GM12878 (cell line): ENCODE results near the gene MTHFR.

Experiments used
- BCL11A ChIP-seq: IDR thresholded peaks from 2 replicates; pipeline ENCODE4 v1.6.1; 2011; ENCODE audit warnings: low read depth, low read length
- BHLHE40 ChIP-seq, 2 experiments: fragments of 450-650 bp in 1 of 2; IDR thresholded peaks; 2 replicates each; pipeline ENCODE4 v1.6.1; 2011 to 2017; ENCODE audit warnings: low read depth in 2 of 2, borderline replicate concordance in 1 of 2, improper control_type of control experiment in 1 of 2, low read length in 1 of 2, mild to moderate bottlenecking in 1 of 2
- CEBPB ChIP-seq, 2 experiments: fragments of 150-350 bp in 1 of 2; IDR thresholded peaks; 2 replicates each; pipeline ENCODE4 v1.6.1; 2012 to 2014; ENCODE audit warnings: low read depth in 2 of 2, low read length in 2 of 2, borderline replicate concordance in 1 of 2, inconsistent platforms in 1 of 2
- EZH2 ChIP-seq: IDR thresholded peaks from 2 replicates; pipeline ENCODE4 v1.6.1; 2012; ENCODE audit warnings: low read depth, mild to moderate bottlenecking, control low read depth, inconsistent platforms, low read length, borderline replicate concordance; ENCODE audit not compliant: control insufficient read depth
- POLR2A ChIP-seq: IDR thresholded peaks from 2 replicates; pipeline ENCODE4 v1.6.1; 2011; ENCODE audit warnings: low read depth, mild to moderate bottlenecking, low read length
- TF ChIP-seq, protein P1 (sequence below), 3 experiments: IDR thresholded peaks in 2 of 3; conservative IDR thresholded peaks in 1 of 3; 2 replicates each; pipeline ENCODE4 v1.5.1; 2011; ENCODE audit warnings: low read depth in 3 of 3, low read length in 3 of 3, mild to moderate bottlenecking in 3 of 3, control low read depth in 2 of 3, moderate library complexity in 2 of 3, inconsistent platforms in 1 of 3, mixed read lengths in 1 of 3; ENCODE audit not compliant: control insufficient read depth in 2 of 3, insufficient read depth in 1 of 3; ENCODE audit errors: extremely low read depth in 1 of 3
- TF ChIP-seq, protein P2 (sequence below): IDR thresholded peaks from 2 replicates; pipeline ENCODE4 v1.6.1; 2012; ENCODE audit warnings: mild to moderate bottlenecking, low read depth, low read length
- TF ChIP-seq, protein P3 (sequence below): fragments of 450-650 bp; IDR thresholded peaks from 2 replicates; pipeline ENCODE4 v1.6.1; 2016; ENCODE audit warnings: mild to moderate bottlenecking
- TF ChIP-seq, protein P4 (sequence below): fragments of 450-650 bp; formaldehyde crosslinking; IDR thresholded peaks from 2 replicates; pipeline ENCODE4 v1.5.0; 2022; ENCODE audit warnings: mild to moderate bottlenecking, missing genetic modification characterization

DNA sequence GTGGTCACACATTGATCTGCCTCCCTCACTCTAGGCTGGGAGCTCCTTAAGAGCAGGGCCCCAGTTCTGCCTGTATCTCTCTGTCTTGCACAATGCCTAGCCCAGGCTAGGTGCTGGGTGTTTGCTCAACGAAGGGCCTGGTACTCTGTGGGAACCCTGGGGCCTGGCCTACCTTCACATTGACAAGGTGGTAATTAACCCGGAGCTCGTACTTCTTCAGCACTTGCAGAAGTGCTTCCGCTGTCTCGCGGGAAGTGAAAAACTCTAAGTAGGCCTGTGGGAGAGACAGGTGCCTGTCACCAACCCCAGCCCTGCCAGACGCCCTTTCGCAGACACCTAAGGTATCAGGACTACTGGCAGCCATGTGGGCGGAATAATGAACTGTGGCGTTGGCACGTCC is 13.7 kb downstream of the MTHFR start:
- TF ChIP-seq, protein P1, sequence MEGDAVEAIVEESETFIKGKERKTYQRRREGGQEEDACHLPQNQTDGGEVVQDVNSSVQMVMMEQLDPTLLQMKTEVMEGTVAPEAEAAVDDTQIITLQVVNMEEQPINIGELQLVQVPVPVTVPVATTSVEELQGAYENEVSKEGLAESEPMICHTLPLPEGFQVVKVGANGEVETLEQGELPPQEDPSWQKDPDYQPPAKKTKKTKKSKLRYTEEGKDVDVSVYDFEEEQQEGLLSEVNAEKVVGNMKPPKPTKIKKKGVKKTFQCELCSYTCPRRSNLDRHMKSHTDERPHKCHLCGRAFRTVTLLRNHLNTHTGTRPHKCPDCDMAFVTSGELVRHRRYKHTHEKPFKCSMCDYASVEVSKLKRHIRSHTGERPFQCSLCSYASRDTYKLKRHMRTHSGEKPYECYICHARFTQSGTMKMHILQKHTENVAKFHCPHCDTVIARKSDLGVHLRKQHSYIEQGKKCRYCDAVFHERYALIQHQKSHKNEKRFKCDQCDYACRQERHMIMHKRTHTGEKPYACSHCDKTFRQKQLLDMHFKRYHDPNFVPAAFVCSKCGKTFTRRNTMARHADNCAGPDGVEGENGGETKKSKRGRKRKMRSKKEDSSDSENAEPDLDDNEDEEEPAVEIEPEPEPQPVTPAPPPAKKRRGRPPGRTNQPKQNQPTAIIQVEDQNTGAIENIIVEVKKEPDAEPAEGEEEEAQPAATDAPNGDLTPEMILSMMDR (IDR thresholded peaks at IDR 0.05 in 2 of 3, conservative IDR thresholded peaks at IDR 0.05 in 1 of 3; ENCODE audit: control insufficient read depth in 2 of 3, extremely low read depth in 1 of 3, insufficient read depth in 1 of 3, low read depth in 3 of 3, low read length in 3 of 3), result no peak
- TF ChIP-seq, protein P2, sequence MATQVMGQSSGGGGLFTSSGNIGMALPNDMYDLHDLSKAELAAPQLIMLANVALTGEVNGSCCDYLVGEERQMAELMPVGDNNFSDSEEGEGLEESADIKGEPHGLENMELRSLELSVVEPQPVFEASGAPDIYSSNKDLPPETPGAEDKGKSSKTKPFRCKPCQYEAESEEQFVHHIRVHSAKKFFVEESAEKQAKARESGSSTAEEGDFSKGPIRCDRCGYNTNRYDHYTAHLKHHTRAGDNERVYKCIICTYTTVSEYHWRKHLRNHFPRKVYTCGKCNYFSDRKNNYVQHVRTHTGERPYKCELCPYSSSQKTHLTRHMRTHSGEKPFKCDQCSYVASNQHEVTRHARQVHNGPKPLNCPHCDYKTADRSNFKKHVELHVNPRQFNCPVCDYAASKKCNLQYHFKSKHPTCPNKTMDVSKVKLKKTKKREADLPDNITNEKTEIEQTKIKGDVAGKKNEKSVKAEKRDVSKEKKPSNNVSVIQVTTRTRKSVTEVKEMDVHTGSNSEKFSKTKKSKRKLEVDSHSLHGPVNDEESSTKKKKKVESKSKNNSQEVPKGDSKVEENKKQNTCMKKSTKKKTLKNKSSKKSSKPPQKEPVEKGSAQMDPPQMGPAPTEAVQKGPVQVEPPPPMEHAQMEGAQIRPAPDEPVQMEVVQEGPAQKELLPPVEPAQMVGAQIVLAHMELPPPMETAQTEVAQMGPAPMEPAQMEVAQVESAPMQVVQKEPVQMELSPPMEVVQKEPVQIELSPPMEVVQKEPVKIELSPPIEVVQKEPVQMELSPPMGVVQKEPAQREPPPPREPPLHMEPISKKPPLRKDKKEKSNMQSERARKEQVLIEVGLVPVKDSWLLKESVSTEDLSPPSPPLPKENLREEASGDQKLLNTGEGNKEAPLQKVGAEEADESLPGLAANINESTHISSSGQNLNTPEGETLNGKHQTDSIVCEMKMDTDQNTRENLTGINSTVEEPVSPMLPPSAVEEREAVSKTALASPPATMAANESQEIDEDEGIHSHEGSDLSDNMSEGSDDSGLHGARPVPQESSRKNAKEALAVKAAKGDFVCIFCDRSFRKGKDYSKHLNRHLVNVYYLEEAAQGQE, result no peak
- TF ChIP-seq POLR2A, result no peak
- no peak for TF ChIP-seq BHLHE40 (IDR thresholded peaks at IDR 0.05; ENCODE audit: borderline replicate concordance in 1 of 2, low read depth in 2 of 2, low read length in 1 of 2)
- TF ChIP-seq CEBPB (IDR thresholded peaks at IDR 0.05; ENCODE audit: borderline replicate concordance in 1 of 2, low read depth in 2 of 2, low read length in 2 of 2), result no peak
- TF ChIP-seq BCL11A, result no peak
- TF ChIP-seq, protein P3, sequence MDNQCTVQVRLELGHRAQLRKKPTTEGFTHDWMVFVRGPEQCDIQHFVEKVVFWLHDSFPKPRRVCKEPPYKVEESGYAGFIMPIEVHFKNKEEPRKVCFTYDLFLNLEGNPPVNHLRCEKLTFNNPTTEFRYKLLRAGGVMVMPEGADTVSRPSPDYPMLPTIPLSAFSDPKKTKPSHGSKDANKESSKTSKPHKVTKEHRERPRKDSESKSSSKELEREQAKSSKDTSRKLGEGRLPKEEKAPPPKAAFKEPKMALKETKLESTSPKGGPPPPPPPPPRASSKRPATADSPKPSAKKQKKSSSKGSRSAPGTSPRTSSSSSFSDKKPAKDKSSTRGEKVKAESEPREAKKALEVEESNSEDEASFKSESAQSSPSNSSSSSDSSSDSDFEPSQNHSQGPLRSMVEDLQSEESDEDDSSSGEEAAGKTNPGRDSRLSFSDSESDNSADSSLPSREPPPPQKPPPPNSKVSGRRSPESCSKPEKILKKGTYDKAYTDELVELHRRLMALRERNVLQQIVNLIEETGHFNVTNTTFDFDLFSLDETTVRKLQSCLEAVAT, result no peak
- TF ChIP-seq, protein P4, sequence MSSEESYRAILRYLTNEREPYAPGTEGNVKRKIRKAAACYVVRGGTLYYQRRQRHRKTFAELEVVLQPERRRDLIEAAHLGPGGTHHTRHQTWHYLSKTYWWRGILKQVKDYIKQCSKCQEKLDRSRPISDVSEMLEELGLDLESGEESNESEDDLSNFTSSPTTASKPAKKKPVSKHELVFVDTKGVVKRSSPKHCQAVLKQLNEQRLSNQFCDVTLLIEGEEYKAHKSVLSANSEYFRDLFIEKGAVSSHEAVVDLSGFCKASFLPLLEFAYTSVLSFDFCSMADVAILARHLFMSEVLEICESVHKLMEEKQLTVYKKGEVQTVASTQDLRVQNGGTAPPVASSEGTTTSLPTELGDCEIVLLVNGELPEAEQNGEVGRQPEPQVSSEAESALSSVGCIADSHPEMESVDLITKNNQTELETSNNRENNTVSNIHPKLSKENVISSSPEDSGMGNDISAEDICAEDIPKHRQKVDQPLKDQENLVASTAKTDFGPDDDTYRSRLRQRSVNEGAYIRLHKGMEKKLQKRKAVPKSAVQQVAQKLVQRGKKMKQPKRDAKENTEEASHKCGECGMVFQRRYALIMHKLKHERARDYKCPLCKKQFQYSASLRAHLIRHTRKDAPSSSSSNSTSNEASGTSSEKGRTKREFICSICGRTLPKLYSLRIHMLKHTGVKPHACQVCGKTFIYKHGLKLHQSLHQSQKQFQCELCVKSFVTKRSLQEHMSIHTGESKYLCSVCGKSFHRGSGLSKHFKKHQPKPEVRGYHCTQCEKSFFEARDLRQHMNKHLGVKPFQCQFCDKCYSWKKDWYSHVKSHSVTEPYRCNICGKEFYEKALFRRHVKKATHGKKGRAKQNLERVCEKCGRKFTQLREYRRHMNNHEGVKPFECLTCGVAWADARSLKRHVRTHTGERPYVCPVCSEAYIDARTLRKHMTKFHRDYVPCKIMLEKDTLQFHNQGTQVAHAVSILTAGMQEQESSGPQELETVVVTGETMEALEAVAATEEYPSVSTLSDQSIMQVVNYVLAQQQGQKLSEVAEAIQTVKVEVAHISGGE, result no peak
- no peak for TF ChIP-seq EZH2
